Liver (tissue), 3 donors: Measurements from ENCODE around the gene ARPC4.

Experiments
- EGR1 ChIP-seq, 2 donors: IDR thresholded peaks; 2 replicates each; pipeline ENCODE4 v1.6.1; 2016 to 2018; ENCODE audit warnings: antibody characterized with exemption in 2 of 2, low read depth in 2 of 2
- FOXA1 ChIP-seq: IDR thresholded peaks from 2 replicates; pipeline ENCODE4 v1.6.1; 2016; ENCODE audit warnings: antibody characterized with exemption
- GABPA ChIP-seq, 2 donors: IDR thresholded peaks in 1 of 2; conservative IDR thresholded peaks in 1 of 2; 2 replicates each; pipeline ENCODE4 v1.6.1; 2016; ENCODE audit warnings: antibody characterized with exemption in 2 of 2, mild to moderate bottlenecking in 1 of 2, moderate library complexity in 1 of 2
- RAD21 ChIP-seq, 2 donors: IDR thresholded peaks; 2 replicates each; pipeline ENCODE4 v1.6.1; 2016; ENCODE audit warnings: antibody characterized with exemption in 2 of 2, mild to moderate bottlenecking in 2 of 2
- RXRA ChIP-seq, 2 donors: IDR thresholded peaks; 2 replicates each; pipeline ENCODE4 v1.6.1; 2017 to 2018; ENCODE audit warnings: antibody characterized with exemption in 2 of 2, mild to moderate bottlenecking in 1 of 2
- SP1 ChIP-seq: IDR thresholded peaks from 2 replicates; pipeline ENCODE4 v1.6.1; 2018; ENCODE audit warnings: antibody characterized with exemption, mild to moderate bottlenecking
- TAF1 ChIP-seq: conservative IDR thresholded peaks from 2 replicates; pipeline ENCODE4 v1.6.1; 2016; ENCODE audit warnings: antibody characterized with exemption, mild to moderate bottlenecking
- TF ChIP-seq, protein P1 (sequence below): fragments of 150-350 bp; IDR thresholded peaks from 2 replicates; pipeline ENCODE4 v1.5.1; 2017; ENCODE audit warnings: improper control_type of control experiment, low read depth, low read length; ENCODE audit not compliant: missing input control
- TF ChIP-seq, protein P2 (sequence below): IDR thresholded peaks from 2 replicates; pipeline ENCODE4 v1.6.1; 2016; ENCODE audit warnings: antibody characterized with exemption
- TF ChIP-seq, protein P3 (sequence below): IDR thresholded peaks from 2 replicates; pipeline ENCODE4 v1.6.1; 2016; ENCODE audit warnings: antibody characterized with exemption
- TF ChIP-seq, protein P4 (sequence below): IDR thresholded peaks from 2 replicates; pipeline ENCODE4 v1.6.1; 2016; ENCODE audit warnings: antibody characterized with exemption, mild to moderate bottlenecking
- donor health status: healthy.
- donor health status: healthy.

DNA sequence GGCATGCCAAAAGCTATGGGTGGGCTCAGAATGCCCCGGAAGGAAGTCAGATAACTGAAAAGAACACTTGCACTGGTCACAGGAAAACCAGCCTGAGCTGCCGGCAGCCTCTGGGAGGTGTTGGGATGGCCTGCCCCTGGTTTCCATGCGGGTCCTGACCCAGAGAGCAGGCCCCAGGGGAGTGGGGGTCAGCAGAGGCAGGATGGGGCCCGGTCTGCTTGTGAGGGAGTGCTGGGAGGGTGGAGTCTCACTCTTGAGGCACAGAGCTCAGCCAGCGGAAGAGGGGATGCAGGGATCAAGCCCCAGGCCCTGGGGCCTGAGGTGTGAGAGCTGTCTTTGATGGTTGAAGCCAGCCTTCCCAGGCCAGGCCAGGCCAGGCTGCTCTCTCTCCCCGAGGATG is 53.3 kb downstream of the ARPC4 start:
- TF ChIP-seq, protein P1, sequence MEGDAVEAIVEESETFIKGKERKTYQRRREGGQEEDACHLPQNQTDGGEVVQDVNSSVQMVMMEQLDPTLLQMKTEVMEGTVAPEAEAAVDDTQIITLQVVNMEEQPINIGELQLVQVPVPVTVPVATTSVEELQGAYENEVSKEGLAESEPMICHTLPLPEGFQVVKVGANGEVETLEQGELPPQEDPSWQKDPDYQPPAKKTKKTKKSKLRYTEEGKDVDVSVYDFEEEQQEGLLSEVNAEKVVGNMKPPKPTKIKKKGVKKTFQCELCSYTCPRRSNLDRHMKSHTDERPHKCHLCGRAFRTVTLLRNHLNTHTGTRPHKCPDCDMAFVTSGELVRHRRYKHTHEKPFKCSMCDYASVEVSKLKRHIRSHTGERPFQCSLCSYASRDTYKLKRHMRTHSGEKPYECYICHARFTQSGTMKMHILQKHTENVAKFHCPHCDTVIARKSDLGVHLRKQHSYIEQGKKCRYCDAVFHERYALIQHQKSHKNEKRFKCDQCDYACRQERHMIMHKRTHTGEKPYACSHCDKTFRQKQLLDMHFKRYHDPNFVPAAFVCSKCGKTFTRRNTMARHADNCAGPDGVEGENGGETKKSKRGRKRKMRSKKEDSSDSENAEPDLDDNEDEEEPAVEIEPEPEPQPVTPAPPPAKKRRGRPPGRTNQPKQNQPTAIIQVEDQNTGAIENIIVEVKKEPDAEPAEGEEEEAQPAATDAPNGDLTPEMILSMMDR = no peak
- TF ChIP-seq, protein P2, sequence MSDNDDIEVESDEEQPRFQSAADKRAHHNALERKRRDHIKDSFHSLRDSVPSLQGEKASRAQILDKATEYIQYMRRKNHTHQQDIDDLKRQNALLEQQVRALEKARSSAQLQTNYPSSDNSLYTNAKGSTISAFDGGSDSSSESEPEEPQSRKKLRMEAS = no peak
- TF ChIP-seq TAF1 (no peak), RAD21 (IDR thresholded peaks at IDR 0.05) (no peak), EGR1 (IDR thresholded peaks at IDR 0.05; ENCODE audit: low read depth in 2 of 2) (no peak), RXRA (IDR thresholded peaks at IDR 0.05) (no peak), SP1 (no peak), GABPA (IDR thresholded peaks at IDR 0.05 in 1 of 2, conservative IDR thresholded peaks at IDR 0.05 in 1 of 2) (no peak), FOXA1 (no peak)
- TF ChIP-seq, protein P3, sequence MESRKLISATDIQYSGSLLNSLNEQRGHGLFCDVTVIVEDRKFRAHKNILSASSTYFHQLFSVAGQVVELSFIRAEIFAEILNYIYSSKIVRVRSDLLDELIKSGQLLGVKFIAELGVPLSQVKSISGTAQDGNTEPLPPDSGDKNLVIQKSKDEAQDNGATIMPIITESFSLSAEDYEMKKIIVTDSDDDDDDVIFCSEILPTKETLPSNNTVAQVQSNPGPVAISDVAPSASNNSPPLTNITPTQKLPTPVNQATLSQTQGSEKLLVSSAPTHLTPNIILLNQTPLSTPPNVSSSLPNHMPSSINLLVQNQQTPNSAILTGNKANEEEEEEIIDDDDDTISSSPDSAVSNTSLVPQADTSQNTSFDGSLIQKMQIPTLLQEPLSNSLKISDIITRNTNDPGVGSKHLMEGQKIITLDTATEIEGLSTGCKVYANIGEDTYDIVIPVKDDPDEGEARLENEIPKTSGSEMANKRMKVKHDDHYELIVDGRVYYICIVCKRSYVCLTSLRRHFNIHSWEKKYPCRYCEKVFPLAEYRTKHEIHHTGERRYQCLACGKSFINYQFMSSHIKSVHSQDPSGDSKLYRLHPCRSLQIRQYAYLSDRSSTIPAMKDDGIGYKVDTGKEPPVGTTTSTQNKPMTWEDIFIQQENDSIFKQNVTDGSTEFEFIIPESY = no peak
- TF ChIP-seq, protein P4, sequence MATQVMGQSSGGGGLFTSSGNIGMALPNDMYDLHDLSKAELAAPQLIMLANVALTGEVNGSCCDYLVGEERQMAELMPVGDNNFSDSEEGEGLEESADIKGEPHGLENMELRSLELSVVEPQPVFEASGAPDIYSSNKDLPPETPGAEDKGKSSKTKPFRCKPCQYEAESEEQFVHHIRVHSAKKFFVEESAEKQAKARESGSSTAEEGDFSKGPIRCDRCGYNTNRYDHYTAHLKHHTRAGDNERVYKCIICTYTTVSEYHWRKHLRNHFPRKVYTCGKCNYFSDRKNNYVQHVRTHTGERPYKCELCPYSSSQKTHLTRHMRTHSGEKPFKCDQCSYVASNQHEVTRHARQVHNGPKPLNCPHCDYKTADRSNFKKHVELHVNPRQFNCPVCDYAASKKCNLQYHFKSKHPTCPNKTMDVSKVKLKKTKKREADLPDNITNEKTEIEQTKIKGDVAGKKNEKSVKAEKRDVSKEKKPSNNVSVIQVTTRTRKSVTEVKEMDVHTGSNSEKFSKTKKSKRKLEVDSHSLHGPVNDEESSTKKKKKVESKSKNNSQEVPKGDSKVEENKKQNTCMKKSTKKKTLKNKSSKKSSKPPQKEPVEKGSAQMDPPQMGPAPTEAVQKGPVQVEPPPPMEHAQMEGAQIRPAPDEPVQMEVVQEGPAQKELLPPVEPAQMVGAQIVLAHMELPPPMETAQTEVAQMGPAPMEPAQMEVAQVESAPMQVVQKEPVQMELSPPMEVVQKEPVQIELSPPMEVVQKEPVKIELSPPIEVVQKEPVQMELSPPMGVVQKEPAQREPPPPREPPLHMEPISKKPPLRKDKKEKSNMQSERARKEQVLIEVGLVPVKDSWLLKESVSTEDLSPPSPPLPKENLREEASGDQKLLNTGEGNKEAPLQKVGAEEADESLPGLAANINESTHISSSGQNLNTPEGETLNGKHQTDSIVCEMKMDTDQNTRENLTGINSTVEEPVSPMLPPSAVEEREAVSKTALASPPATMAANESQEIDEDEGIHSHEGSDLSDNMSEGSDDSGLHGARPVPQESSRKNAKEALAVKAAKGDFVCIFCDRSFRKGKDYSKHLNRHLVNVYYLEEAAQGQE = no peak
